ENCODE results near the gene PGLYRP4. TPM values are rescaled to one million over a fixed set of nuclear protein-coding genes. Genes with fewer than 3 reads are reported as not detected.

The PGLYRP4 gene
- polyA plus RNA-seq, 3 donors = not detected

DNA sequence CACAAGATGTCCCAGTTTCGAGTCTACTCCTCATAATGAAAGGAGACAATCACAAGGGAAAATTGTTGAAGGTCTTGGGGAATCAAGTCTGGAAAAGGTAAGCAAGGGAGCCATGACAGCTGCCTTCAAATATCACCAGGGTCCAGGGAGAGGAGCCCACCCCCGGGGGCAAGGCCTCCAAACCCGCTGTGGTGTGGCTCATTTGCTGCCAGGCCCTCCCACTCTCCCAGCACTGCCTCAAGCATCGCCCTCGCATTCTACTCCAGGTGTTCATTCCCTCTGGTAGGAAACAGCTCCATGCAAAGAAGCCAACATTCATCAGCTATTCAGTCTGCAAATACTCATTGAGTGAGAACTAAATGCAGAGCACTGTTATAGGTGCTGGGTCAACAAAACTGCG is 17.6 kb upstream of the PGLYRP4 start:
- Histone ChIP-seq H3K4me3 (replicated peaks in 1 of 3; ENCODE audit: low read depth in 2 of 3, low read length in 3 of 3) (peak overlapping the region in 1 of 3 experiments; percentile 24), H3K9me3 (replicated peaks in 1 of 2; ENCODE audit: control insufficient read depth in 1 of 2, insufficient read depth in 1 of 2, low read length in 2 of 2) (no peaks in the 10 kb centered on the region), H3K79me2 (ENCODE audit: insufficient read depth, low read length) (peaks cover 56% of the 10 kb centered on the region), H2AFZ (ENCODE audit: insufficient read depth, low read depth, low read length, poor library complexity, severe bottlenecking) (no peak overlapping the region), H3K36me3 (replicated peaks in 1 of 2; ENCODE audit: control insufficient read depth in 1 of 2, insufficient read depth in 2 of 2, low read length in 2 of 2) (no peaks in the 10 kb centered on the region), H4K20me1 (ENCODE audit: insufficient read depth, low read length) (peaks cover 4% of the 10 kb centered on the region), H3K27me3 (ENCODE audit: control insufficient read depth in 2 of 2, insufficient read depth in 2 of 2, low read length in 2 of 2) (no peaks in the 10 kb centered on the region), H3K9ac (ENCODE audit: insufficient read depth, low read length, poor library complexity, severe bottlenecking) (no peak overlapping the region), H3K4me2 (replicated peaks; ENCODE audit: extremely low read depth, low read length, poor library complexity, severe bottlenecking) (peak overlapping the region; percentile 54), H3K4me1 (ENCODE audit: control insufficient read depth in 1 of 2, insufficient read depth in 2 of 2, low read length in 2 of 2) (peaks cover 97 to 100% of the 10 kb centered on the region in 2 donors), H3K27ac (ENCODE audit: low read depth in 1 of 2, low read length in 2 of 2) (peak overlapping the region; percentile 78 to 85)
- peak in 1 of 3 donors; percentile 1 for DNase-seq
- WGBS (ENCODE audit: insufficient coverage) = 100% methylated on average over 1 of the region's 6 CpGs
- intact Hi-C loops (cut with micrococcal nuclease) = loop anchor here in 1 of 2 donors (10.0 kb wide), 1 partner anchor 209 kb away; no protein-coding TSS in a partner anchor
- peaks cover 99% of the 10 kb centered on the region for H3K4me1 Mint-ChIP-seq
- H3K36me3 Mint-ChIP-seq = peaks cover 5 to 16% of the 10 kb centered on the region in 2 donors
- TF ChIP-seq, protein P1, sequence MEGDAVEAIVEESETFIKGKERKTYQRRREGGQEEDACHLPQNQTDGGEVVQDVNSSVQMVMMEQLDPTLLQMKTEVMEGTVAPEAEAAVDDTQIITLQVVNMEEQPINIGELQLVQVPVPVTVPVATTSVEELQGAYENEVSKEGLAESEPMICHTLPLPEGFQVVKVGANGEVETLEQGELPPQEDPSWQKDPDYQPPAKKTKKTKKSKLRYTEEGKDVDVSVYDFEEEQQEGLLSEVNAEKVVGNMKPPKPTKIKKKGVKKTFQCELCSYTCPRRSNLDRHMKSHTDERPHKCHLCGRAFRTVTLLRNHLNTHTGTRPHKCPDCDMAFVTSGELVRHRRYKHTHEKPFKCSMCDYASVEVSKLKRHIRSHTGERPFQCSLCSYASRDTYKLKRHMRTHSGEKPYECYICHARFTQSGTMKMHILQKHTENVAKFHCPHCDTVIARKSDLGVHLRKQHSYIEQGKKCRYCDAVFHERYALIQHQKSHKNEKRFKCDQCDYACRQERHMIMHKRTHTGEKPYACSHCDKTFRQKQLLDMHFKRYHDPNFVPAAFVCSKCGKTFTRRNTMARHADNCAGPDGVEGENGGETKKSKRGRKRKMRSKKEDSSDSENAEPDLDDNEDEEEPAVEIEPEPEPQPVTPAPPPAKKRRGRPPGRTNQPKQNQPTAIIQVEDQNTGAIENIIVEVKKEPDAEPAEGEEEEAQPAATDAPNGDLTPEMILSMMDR (IDR thresholded peaks at IDR 0.05) = no peak
- peaks cover 0 to 3% (median 1%) of the 10 kb centered on the region in 7 donors for H3K9me3 Mint-ChIP-seq
- peak overlapping the region; percentile 68 to 98 (median 94) for H3K27ac Mint-ChIP-seq
- peaks cover 0 to 1% (median 0%) of the 10 kb centered on the region in 3 donors for H3K27me3 Mint-ChIP-seq (ENCODE audit: low read depth in 3 of 3)
- H3K4me3 Mint-ChIP-seq = no peak overlapping the region

DNA sequence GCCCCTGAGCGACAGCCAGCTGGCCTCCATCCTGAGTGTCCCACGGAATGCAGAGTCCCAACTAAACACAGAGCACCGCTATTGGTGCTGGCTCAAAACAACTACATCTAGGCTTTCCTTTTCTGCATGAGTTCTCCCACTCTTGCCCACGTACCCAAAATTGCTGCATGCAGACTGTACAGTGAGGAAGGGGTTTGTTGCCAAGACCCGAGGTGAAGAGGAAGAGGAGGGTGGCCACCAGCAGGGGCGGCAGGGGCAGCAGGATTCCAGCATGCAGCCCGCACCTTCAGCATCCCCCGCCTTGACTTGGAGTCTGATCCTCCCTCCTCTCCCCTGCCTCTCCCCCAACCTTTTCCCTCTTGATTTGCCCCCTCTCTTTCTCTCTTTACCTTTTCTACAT is 17.1 kb upstream of the PGLYRP4 start:
- Mint-ChIP-seq H3K27me3 (ENCODE audit: low read depth in 3 of 3) (peaks cover 0 to 1% (median 0%) of the 10 kb centered on the region in 3 donors), H3K27ac (peak overlapping the region; percentile 68 to 98 (median 94)), H3K9me3 (peaks cover 0 to 2% (median 0%) of the 10 kb centered on the region in 7 donors), H3K4me3 (peak overlapping the region in 1 of 2 donors; percentile 13), H3K36me3 (peaks cover 7 to 16% of the 10 kb centered on the region in 2 donors), H3K4me1 (peaks cover 99% of the 10 kb centered on the region)
- intact Hi-C loops (cut with micrococcal nuclease) = loop anchor here (1.0 to 10.0 kb wide), 2 partner anchors 9 to 209 kb away; no protein-coding TSS in a partner anchor
- Histone ChIP-seq H3K9me3 (replicated peaks in 1 of 2; ENCODE audit: control insufficient read depth in 1 of 2, insufficient read depth in 1 of 2, low read length in 2 of 2) (no peaks in the 10 kb centered on the region), H3K9ac (ENCODE audit: insufficient read depth, low read length, poor library complexity, severe bottlenecking) (no peak overlapping the region), H3K36me3 (replicated peaks in 1 of 2; ENCODE audit: control insufficient read depth in 1 of 2, insufficient read depth in 2 of 2, low read length in 2 of 2) (peaks cover 4 to 5% of the 10 kb centered on the region in 2 donors), H3K4me3 (replicated peaks in 1 of 3; ENCODE audit: low read depth in 2 of 3, low read length in 3 of 3) (peak overlapping the region in 1 of 3 experiments; percentile 24), H3K27me3 (ENCODE audit: control insufficient read depth in 2 of 2, insufficient read depth in 2 of 2, low read length in 2 of 2) (no peaks in the 10 kb centered on the region), H3K79me2 (ENCODE audit: insufficient read depth, low read length) (peaks cover 56% of the 10 kb centered on the region), H4K20me1 (ENCODE audit: insufficient read depth, low read length) (peaks cover 10% of the 10 kb centered on the region), H3K27ac (ENCODE audit: low read depth in 1 of 2, low read length in 2 of 2) (peak overlapping the region; percentile 78 to 85), H3K4me1 (ENCODE audit: control insufficient read depth in 1 of 2, insufficient read depth in 2 of 2, low read length in 2 of 2) (peaks cover 97 to 100% of the 10 kb centered on the region in 2 donors), H2AFZ (ENCODE audit: insufficient read depth, low read depth, low read length, poor library complexity, severe bottlenecking) (peak overlapping the region; percentile 3), H3K4me2 (replicated peaks; ENCODE audit: extremely low read depth, low read length, poor library complexity, severe bottlenecking) (peak overlapping the region; percentile 32)
- 100% methylated on average over 3 of the region's 8 CpGs for WGBS (ENCODE audit: insufficient coverage)
- TF ChIP-seq, protein P1 (IDR thresholded peaks at IDR 0.05) = no peak
- DNase-seq = no peak

Measured in CD14-positive monocyte (primary cell).